Neuronal stem cell (in vitro differentiated cells): ENCODE data around the gene SLC6A2.
"Not testable (repeated sequence)": the region's sequence is repeated elsewhere in the genome, so short reads cannot be mapped to it uniquely, and the experiment has no call there.

ENCODE experiments used
- DNase-seq: peaks from one replicate; pipeline ENCODE4 v3.0.0-alpha.2; 2013; ENCODE audit warnings: low spot score
- H2AFZ ChIP-seq: one replicate; pipeline ENCODE4 v1.6.1; 2013; ENCODE audit warnings: mild to moderate bottlenecking, low read length, inconsistent platforms
- H2AK5ac ChIP-seq: 2 replicates; pipeline ENCODE4 v1.6.1; 2013; ENCODE audit warnings: low read depth, mild to moderate bottlenecking, inconsistent platforms, low read length, moderate library complexity, mixed read lengths
- H2BK120ac ChIP-seq: 2 replicates; pipeline ENCODE4 v1.6.1; 2013; ENCODE audit warnings: low read depth, mild to moderate bottlenecking, inconsistent platforms, low read length, moderate library complexity, mixed read lengths
- H2BK12ac ChIP-seq: one replicate; pipeline ENCODE4 v1.6.1; 2013; ENCODE audit warnings: low read length, inconsistent platforms
- H2BK15ac ChIP-seq: 2 replicates; pipeline ENCODE4 v1.6.1; 2013; ENCODE audit warnings: mild to moderate bottlenecking, low read length, inconsistent platforms, mixed read lengths
- H2BK5ac ChIP-seq: one replicate; pipeline ENCODE4 v1.6.1; 2013; ENCODE audit warnings: inconsistent platforms, mild to moderate bottlenecking, low read length, moderate library complexity
- H3K14ac ChIP-seq: one replicate; pipeline ENCODE4 v1.6.1; 2013; ENCODE audit warnings: low read length, inconsistent platforms
- H3K18ac ChIP-seq: 2 replicates; pipeline ENCODE4 v1.6.1; 2013; ENCODE audit warnings: low read length, inconsistent platforms
- H3K23ac ChIP-seq: 2 replicates; pipeline ENCODE4 v1.6.1; 2013; ENCODE audit warnings: low read depth, mild to moderate bottlenecking, mixed read lengths, low read length, inconsistent platforms; ENCODE audit not compliant: poor library complexity
- H3K27ac ChIP-seq: replicated peaks from 3 replicates; pipeline ENCODE4 v1.5.1; 2013; ENCODE audit warnings: low read length, inconsistent platforms
- H3K27me3 ChIP-seq, 3 experiments: 2 replicates each; pipeline ENCODE4 v1.6.1; 2013; ENCODE audit warnings: low read length in 3 of 3, mild to moderate bottlenecking in 2 of 3, inconsistent platforms in 1 of 3, low read depth in 1 of 3, mixed read lengths in 1 of 3, moderate library complexity in 1 of 3; ENCODE audit not compliant: control insufficient read depth in 3 of 3, insufficient read depth in 3 of 3
- H3K36me3 ChIP-seq, 2 donors: replicated peaks in 1 of 2; 2 replicates each; pipeline ENCODE4 v1.6.1; 2013; ENCODE audit warnings: low read length in 2 of 2; ENCODE audit not compliant: control insufficient read depth in 2 of 2, insufficient read depth in 2 of 2
- H3K4ac ChIP-seq: 2 replicates; pipeline ENCODE4 v1.6.1; 2013; ENCODE audit warnings: inconsistent platforms, mild to moderate bottlenecking, low read length, moderate library complexity
- H3K4me1 ChIP-seq, 2 donors: 1 replicate in 1 of 2; 2 replicates in 1 of 2; pipeline ENCODE4 v1.6.1; 2013; ENCODE audit warnings: low read length in 2 of 2, low read depth in 1 of 2; ENCODE audit not compliant: control insufficient read depth in 2 of 2, insufficient read depth in 1 of 2
- H3K4me2 ChIP-seq: one replicate; pipeline ENCODE4 v1.6.1; 2013; ENCODE audit warnings: mild to moderate bottlenecking, low read length, inconsistent platforms; ENCODE audit not compliant: insufficient read depth, poor library complexity, severe bottlenecking
- H3K4me3 ChIP-seq, 2 donors: 2 replicates each; pipeline ENCODE4 v1.5.1; 2013; ENCODE audit warnings: low read length in 2 of 2, mild to moderate bottlenecking in 2 of 2, inconsistent platforms in 1 of 2, moderate library complexity in 1 of 2
- H3K79me1 ChIP-seq: one replicate; pipeline ENCODE4 v1.6.1; 2013; ENCODE audit warnings: low read depth, mild to moderate bottlenecking, inconsistent platforms, low read length, moderate library complexity
- H3K9ac ChIP-seq: one replicate; pipeline ENCODE4 v1.6.1; 2013; ENCODE audit warnings: mild to moderate bottlenecking, low read depth, low read length, inconsistent platforms; ENCODE audit not compliant: poor library complexity
- H3K9me3 ChIP-seq, 2 donors: replicated peaks in 1 of 2; 2 replicates each; pipeline versions ENCODE3 to v1.6.1; 2013; ENCODE audit warnings: low read length in 2 of 2, mild to moderate bottlenecking in 2 of 2, inconsistent platforms in 1 of 2, low read depth in 1 of 2, mixed read lengths in 1 of 2, moderate library complexity in 1 of 2; ENCODE audit not compliant: control insufficient read depth in 2 of 2, insufficient read depth in 1 of 2
- H4K8ac ChIP-seq: one replicate; pipeline ENCODE4 v1.6.1; 2013; ENCODE audit warnings: low read depth, mild to moderate bottlenecking, inconsistent platforms, low read length, moderate library complexity
- H4K91ac ChIP-seq: one replicate; pipeline ENCODE4 v1.6.1; 2013; ENCODE audit warnings: low read length, low read depth, mild to moderate bottlenecking, inconsistent platforms; ENCODE audit not compliant: poor library complexity
- WGBS, 2 donors: extraction: QIAGEN DNeasy Blood & Tissue Kit; methylation state at CpG; one replicate each; pipeline ENCODE4 v1.1.7; 2013; ENCODE audit warnings: missing lambda C conversion rate in 2 of 2, mixed read lengths in 1 of 2; ENCODE audit not compliant: insufficient read length in 2 of 2, insufficient replicate concordance in 1 of 2; ENCODE audit errors: extremely low coverage in 2 of 2; 5-methylcytosine and 5-hydroxymethylcytosine counted together

SLC6A2 gene

DNA sequence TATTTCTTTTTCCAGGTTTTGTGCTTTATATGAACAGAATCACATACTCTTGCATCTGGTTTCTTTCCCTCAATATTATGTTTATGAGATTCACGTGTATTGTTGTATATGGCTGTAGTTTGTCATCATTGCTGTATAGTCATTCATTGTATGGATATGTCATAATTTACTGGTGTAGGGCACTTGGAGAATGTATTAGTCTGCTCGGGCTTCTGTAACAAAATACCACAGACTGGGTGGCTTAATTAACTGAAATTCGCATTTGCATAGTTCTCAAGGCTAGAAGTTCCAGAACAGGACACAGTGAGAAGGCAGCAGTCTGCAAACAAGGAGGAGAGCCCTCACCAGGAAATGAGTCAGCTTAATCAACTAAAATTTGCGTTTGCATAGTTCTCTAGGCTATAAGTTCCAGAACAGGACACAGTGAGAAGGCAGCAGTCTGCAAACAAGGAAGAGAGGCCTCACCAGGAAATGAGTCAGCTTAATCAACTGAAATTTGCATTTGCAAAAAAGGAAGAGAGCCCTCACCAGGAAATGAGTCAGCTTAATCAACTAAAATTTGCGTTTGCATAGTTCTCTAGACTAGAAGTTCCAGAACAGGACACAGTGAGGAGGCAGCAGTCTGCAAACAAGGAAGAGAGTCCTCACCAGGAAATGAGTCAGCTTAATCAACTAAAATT, 96.8 kb downstream of the SLC6A2 start:
- H2BK12ac ChIP-seq, H4K91ac ChIP-seq, H3K4me2 ChIP-seq, H2AFZ ChIP-seq, H3K4ac ChIP-seq, H3K27ac ChIP-seq, H3K14ac ChIP-seq, H2BK5ac ChIP-seq, H3K18ac ChIP-seq, H3K4me1 ChIP-seq, H2BK15ac ChIP-seq, H3K4me3 ChIP-seq, H3K9ac ChIP-seq, H2BK120ac ChIP-seq, H4K8ac ChIP-seq, H2AK5ac ChIP-seq, H3K79me1 ChIP-seq, DNase-seq, H3K23ac ChIP-seq, H3K9me3 ChIP-seq, H3K27me3 ChIP-seq, H3K36me3 ChIP-seq: not testable (repeated sequence)
- no CpG with 5 or more reads among the region's 5 CpGs for WGBS, 2 donors

DNA sequence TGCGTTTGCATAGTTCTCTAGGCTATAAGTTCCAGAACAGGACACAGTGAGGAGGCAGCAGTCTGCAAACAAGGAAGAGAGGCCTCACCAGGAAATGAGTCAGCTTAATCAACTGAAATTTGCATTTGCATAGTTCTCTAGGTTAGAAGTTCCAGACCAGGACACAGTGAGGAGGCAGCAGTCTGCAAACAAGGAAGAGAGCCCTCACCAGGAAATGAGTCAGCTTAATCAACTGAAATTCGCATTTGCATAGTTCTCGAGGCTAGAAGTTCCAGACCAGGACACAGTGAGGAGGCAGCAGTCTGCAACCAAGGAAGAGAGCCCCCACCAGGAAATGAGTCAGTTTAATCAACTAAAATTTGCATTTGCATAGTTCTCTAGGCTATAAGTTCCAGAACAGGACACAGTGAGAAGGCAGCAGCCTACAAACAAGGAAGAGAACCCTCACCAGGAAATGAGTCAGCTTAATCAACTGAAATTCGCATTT, 97.4 kb downstream of the SLC6A2 start:
- H3K9me3 ChIP-seq, DNase-seq, H3K4me2 ChIP-seq, H3K4ac ChIP-seq, H4K8ac ChIP-seq, H2AK5ac ChIP-seq, H3K23ac ChIP-seq, H3K79me1 ChIP-seq, H3K18ac ChIP-seq, H2BK15ac ChIP-seq, H2AFZ ChIP-seq, H3K27ac ChIP-seq, H2BK5ac ChIP-seq, H2BK12ac ChIP-seq, H3K4me3 ChIP-seq, H3K27me3 ChIP-seq, H3K36me3 ChIP-seq, H4K91ac ChIP-seq, H3K9ac ChIP-seq, H2BK120ac ChIP-seq, H3K14ac ChIP-seq, H3K4me1 ChIP-seq: not testable (repeated sequence)
- WGBS, 2 donors = no CpG with 5 or more reads among the region's 4 CpGs
